GM12891 (cell line): ENCODE results near the gene ZNF777.

Source experiments
- POLR2A ChIP-seq: IDR thresholded peaks from 2 replicates; pipeline ENCODE4 v1.6.1; 2011; ENCODE audit warnings: low read depth, low read length, control low read depth
- POLR2AphosphoS5 ChIP-seq: IDR thresholded peaks from 2 replicates; pipeline ENCODE4 v1.6.1; 2011; ENCODE audit warnings: low read depth, low read length, control low read depth
- SPI1 ChIP-seq: IDR thresholded peaks from 2 replicates; pipeline ENCODE4 v1.6.1; 2011; ENCODE audit warnings: low read depth, low read length, control low read depth

DNA sequence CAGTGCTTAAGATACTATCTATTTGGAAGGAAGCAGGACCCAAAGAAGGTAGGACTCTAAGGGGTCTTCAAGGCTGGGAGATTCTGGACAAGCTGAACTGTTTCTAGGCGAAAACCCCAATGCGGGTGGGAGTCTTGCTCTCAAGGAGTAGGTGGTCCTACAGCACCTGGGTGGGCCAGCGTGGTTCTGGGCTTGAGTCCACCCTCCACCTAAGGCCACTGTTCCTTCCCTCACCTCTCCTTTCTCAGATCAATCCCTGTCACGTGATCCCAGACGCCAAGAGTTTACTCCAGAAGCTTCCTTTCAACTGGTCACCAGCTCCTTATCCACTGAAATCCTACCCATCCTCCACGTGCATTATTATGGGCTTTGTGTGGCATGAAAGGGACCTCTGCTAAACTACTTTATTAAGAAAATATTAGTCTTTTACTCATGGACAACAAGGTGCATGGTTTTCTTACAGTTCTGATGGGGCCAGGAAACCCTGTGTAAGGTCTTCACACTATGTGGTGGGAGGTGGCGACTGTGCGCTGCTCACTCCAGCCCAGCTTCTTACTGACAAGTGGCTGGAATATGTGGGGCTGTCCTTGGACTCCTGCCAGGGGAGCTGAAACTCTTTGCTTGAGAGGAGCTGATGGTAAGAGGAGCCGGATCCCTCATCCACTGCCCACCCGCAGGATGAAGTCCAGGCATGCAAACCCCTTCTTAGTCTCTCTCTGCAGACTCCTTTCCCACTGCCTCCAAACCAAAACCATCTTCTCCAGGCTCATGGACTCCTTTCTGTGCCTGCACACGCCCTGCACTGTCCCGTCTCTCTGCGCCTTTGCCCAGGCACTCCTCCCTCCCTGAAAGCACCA, 35.2 kb upstream of the ZNF777 start:
- no peak for TF ChIP-seq POLR2A
- TF ChIP-seq SPI1, result no peak
- TF ChIP-seq POLR2AphosphoS5, result no peak
